ENCODE data around the gene CORO2B.
"Not testable (repeated sequence)": the region's sequence is repeated elsewhere in the genome, so short reads cannot be mapped to it uniquely, and the experiment has no call there.

The CORO2B gene

DNA sequence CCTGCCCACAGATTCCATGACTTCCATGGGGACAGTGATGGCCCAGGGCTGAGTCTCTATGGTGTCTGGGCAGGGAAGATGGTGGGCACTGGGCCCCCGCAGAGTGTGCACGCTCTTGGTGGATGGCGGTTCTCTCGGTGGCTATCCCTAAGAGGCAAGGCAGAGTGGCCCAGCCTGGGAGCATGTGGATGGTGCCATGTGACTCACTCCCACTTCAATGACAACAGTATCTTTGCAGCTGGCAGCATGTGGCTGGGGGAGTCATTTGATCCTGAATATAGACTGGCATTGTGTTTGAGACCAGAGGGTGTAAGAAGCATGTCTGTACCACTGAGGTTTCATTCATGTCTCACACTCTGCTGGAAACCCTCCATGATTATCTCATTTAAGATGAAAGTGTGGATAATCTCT lies 101.2 kb downstream of the CORO2B start:
- no peak overlapping the region for H3K4me3 ChIP-seq (ENCODE audit: low read depth, low read length)
- DNase-seq (ENCODE audit: low read depth) = no peak
- no peak for TF ChIP-seq POLR2A (IDR thresholded peaks at IDR 0.05; ENCODE audit: extremely low read depth, insufficient read length)
- TF ChIP-seq, protein P1, sequence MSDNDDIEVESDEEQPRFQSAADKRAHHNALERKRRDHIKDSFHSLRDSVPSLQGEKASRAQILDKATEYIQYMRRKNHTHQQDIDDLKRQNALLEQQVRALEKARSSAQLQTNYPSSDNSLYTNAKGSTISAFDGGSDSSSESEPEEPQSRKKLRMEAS (IDR thresholded peaks at IDR 0.05; ENCODE audit: low read depth, low read length) = peak; percentile 75

DNA sequence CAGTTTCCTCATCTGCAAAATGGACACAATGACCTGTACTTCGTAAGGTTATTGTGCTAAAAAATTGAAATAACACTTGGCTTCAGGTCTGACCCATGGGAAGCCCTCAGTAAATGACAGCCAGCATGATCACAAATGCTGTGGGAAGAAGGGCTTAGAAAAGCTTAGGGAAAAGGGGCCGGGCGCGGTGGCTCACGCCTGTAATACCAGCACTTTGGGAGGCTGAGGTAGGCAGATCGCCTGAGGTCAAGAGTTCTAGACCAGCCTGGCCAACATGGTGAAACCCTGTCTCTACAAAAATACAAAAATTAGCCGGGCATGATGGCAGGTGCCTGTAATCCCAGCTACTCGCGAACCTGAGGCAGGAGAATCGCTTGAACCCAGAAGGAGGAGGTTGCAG lies 102.0 kb downstream of the CORO2B start:
- H3K4me3 ChIP-seq (ENCODE audit: low read depth, low read length); DNase-seq (ENCODE audit: low read depth): not testable (repeated sequence)

DNA sequence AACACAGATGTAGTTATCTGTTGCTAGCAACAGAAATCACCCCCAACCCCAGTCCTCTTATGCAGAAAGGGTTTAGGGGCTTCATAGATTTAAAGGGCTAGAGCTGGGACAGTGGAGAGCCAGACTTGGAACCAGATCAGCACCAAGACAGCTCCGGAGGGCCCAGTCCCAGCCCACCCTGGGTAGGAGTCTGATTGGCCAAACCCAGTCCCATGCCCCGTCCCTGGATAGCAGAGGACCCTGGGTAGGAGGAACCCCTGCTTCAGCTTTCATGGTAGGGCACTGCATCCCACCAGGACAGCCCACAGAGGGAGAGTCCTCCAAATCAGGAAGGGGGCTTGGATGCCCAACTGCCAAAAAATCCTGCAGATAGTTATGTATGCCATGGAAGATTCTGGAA lies 103.0 kb downstream of the CORO2B start:
- DNase-seq (ENCODE audit: low read depth) = no peak
- no peak overlapping the region for H3K4me3 ChIP-seq (ENCODE audit: low read depth, low read length)
- no peak for TF ChIP-seq POLR2A (IDR thresholded peaks at IDR 0.05; ENCODE audit: extremely low read depth, insufficient read length)
- TF ChIP-seq MYC (IDR thresholded peaks at IDR 0.05; ENCODE audit: low read depth, low read length) = no peak
- TF ChIP-seq, protein P1 (IDR thresholded peaks at IDR 0.05; ENCODE audit: low read depth, low read length) = no peak
- TF ChIP-seq, protein P2, sequence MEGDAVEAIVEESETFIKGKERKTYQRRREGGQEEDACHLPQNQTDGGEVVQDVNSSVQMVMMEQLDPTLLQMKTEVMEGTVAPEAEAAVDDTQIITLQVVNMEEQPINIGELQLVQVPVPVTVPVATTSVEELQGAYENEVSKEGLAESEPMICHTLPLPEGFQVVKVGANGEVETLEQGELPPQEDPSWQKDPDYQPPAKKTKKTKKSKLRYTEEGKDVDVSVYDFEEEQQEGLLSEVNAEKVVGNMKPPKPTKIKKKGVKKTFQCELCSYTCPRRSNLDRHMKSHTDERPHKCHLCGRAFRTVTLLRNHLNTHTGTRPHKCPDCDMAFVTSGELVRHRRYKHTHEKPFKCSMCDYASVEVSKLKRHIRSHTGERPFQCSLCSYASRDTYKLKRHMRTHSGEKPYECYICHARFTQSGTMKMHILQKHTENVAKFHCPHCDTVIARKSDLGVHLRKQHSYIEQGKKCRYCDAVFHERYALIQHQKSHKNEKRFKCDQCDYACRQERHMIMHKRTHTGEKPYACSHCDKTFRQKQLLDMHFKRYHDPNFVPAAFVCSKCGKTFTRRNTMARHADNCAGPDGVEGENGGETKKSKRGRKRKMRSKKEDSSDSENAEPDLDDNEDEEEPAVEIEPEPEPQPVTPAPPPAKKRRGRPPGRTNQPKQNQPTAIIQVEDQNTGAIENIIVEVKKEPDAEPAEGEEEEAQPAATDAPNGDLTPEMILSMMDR (IDR thresholded peaks at IDR 0.05; ENCODE audit: low read depth, low read length) = no peak

DNA sequence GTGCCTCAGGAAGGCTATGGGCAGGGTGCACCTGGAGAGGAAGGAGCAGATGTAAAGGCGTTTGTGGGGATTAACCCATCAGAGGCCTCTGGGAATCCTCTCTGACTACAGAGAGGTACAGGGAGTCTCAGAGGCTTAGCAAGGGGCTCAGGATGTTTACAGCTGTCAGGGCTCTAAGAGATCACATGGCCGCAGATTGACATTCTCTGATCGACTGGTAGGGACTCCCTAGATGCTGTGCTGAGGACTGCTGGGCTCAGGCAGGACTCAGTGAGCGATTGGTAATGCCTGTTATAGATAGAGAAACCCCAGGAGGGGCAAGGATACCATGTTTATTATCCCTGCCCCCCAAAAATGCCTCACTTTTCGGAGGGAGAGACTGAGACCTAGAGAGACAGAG lies 103.5 kb downstream of the CORO2B start:
- TF ChIP-seq, protein P2 (IDR thresholded peaks at IDR 0.05; ENCODE audit: low read depth, low read length) = no peak
- TF ChIP-seq, protein P1 (IDR thresholded peaks at IDR 0.05; ENCODE audit: low read depth, low read length) = no peak
- TF ChIP-seq POLR2A (IDR thresholded peaks at IDR 0.05; ENCODE audit: extremely low read depth, insufficient read length) (no peak), MYC (IDR thresholded peaks at IDR 0.05; ENCODE audit: low read depth, low read length) (no peak)
- H3K4me3 ChIP-seq (ENCODE audit: low read depth, low read length) = no peak overlapping the region
- DNase-seq (ENCODE audit: low read depth) = no peak

DNA sequence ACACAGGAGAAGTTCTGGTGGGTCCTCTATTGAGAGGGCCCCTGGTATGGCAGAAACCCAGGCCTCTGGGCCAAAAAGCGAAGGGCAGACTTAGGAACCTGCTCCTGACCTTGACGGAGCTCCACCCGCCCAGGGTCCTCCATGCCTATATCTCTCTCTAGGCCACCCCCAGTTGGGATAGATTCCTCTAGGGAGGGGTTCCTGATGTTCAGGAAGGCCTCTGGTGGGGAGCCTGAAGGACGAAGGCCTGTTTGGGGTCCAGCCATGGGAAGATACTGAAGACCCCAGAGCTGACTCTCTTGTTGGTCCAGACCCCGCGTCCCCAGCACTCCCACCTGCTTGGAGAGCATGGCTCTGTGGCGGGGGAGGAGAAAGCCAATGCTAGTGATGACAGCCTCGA lies 104.2 kb downstream of the CORO2B start:
- no peak for DNase-seq (ENCODE audit: low read depth)
- TF ChIP-seq MYC (IDR thresholded peaks at IDR 0.05; ENCODE audit: low read depth, low read length) (no peak), POLR2A (IDR thresholded peaks at IDR 0.05; ENCODE audit: extremely low read depth, insufficient read length) (no peak)
- TF ChIP-seq, protein P1 (IDR thresholded peaks at IDR 0.05; ENCODE audit: low read depth, low read length) = no peak
- TF ChIP-seq, protein P2 (IDR thresholded peaks at IDR 0.05; ENCODE audit: low read depth, low read length) = no peak
- H3K4me3 ChIP-seq (ENCODE audit: low read depth, low read length) = no peak overlapping the region

DNA sequence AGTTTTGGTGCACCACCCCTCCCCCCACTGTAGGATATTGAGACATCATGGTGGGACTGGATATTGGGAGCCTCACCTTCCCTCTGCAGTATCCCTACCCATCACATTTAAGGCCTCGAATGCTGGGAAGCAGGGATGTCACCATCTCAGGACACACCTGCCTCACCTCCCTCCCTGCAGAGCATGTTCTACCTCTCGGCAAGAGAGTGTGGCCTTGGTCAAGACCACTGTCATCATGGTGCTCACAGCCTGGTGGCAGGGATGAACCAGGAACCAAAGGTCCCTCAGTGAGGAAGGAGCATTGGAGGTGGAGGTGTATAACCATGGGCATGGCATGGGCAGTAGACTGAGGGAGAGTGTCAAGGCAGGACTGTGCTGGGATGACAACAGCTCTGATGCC lies 104.8 kb downstream of the CORO2B start:
- no peak for DNase-seq (ENCODE audit: low read depth)
- TF ChIP-seq, protein P1 (IDR thresholded peaks at IDR 0.05; ENCODE audit: low read depth, low read length) = no peak
- H3K4me3 ChIP-seq (ENCODE audit: low read depth, low read length) = no peak overlapping the region

DNA sequence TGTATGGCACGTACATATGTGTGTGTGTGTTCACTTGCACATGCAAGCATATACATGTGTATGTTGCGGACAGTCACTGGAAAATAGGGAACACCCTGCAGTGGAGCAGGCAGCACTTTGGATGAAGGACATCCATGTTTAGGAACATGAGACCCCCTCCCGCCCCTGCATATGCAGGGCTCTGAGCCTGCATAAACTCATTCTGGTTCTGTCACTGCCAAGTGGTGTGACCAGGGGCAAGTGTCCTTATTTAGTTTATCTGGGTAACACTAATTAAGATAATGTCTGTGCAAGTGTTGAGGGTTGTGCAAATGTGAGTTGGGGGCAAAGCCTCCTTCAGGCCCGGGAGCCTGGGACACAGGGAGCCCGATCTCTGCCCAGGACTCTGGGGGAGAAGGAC lies 105.7 kb downstream of the CORO2B start:
- no peak overlapping the region for H3K4me3 ChIP-seq (ENCODE audit: low read depth, low read length)
- DNase-seq (ENCODE audit: low read depth) = no peak
- TF ChIP-seq, protein P1 (IDR thresholded peaks at IDR 0.05; ENCODE audit: low read depth, low read length) = no peak
- TF ChIP-seq MYC (IDR thresholded peaks at IDR 0.05; ENCODE audit: low read depth, low read length) = no peak

DNA sequence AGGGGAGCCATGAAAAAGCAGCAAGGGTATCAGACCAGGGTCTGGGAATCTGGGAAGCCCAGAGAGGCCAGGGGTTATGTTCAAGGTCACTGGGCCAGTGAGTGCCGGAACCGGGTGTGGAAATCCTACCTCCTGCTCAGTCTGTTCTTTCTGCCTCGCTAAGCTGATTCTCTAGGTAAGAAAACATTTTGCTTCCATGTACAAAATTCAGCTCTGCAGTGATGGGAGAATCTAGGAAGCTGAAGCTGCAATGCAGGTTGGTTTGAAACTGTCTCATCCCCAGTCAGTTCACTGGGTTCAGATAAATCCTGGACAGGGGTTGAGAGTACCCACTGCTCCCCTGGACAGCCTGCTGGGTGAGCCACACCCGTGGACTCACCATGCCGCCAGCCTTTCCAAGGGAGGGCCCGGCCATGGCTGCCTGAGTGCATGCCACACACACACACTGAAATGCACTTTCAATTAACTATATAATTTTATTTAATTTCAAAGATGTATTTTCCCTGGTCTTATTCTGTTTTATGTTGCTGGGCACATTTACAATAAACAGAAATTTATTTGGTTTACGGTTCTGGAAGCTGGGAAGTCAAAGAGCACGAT lies 108.4 kb downstream of the CORO2B start:
- no peak for DNase-seq (ENCODE audit: low read depth)
- H3K4me3 ChIP-seq (ENCODE audit: low read depth, low read length) = no peak overlapping the region
- TF ChIP-seq, protein P2 (IDR thresholded peaks at IDR 0.05; ENCODE audit: low read depth, low read length) = no peak
- no peak for TF ChIP-seq MYC (IDR thresholded peaks at IDR 0.05; ENCODE audit: low read depth, low read length)
- TF ChIP-seq, protein P1 (IDR thresholded peaks at IDR 0.05; ENCODE audit: low read depth, low read length) = no peak
- TF ChIP-seq POLR2A (IDR thresholded peaks at IDR 0.05; ENCODE audit: extremely low read depth, insufficient read length) = no peak
